Kidney (tissue), 14 donors: Measurements from ENCODE around the gene NRXN3. TPM values are rescaled to one million over a fixed set of nuclear protein-coding genes. Genes with fewer than 3 reads are reported as not detected.

Experiments
- DNase-seq, 5 donors: peaks; one replicate each; pipeline ENCODE4 v3.0.0-alpha.2; 2013 to 2020
- FAIRE-seq: peaks from 2 replicates; lab custom pipeline; 2012; peaks lifted over from hg19 to GRCh38; lab: Jason Lieb, UNC
- H3K27ac ChIP-seq, 2 donors: one replicate each; pipeline ENCODE4 v1.7.0; 2013; ENCODE audit warnings: low read depth in 2 of 2, low read length in 2 of 2, inconsistent platforms in 1 of 2
- H3K27me3 ChIP-seq: one replicate; pipeline ENCODE4 v1.7.1; 2013; ENCODE audit warnings: low read length, inconsistent platforms; ENCODE audit not compliant: control insufficient read depth, insufficient read depth
- H3K36me3 ChIP-seq, 3 donors: one replicate each; pipeline versions ENCODE4 v1.7.0 to v1.7.1; 2013; ENCODE audit warnings: low read length in 3 of 3, control low read depth in 1 of 3, inconsistent platforms in 1 of 3; ENCODE audit not compliant: insufficient read depth in 3 of 3, control insufficient read depth in 2 of 3
- H3K4me1 ChIP-seq, 3 donors: one replicate each; pipeline versions ENCODE4 v1.7.0 to v1.7.1; 2013; ENCODE audit warnings: low read length in 3 of 3, inconsistent platforms in 1 of 3, low read depth in 1 of 3; ENCODE audit not compliant: control insufficient read depth in 2 of 3, insufficient read depth in 2 of 3
- H3K4me3 ChIP-seq, 3 donors: one replicate each; pipeline versions ENCODE4 v1.7.0 to v1.8.1; 2013; ENCODE audit warnings: low read length in 3 of 3, control low read depth in 1 of 3, inconsistent platforms in 1 of 3
- H3K9ac ChIP-seq, 3 donors: one replicate each; pipeline versions ENCODE4 v1.7.0 to v1.7.1; 2013; ENCODE audit warnings: low read length in 3 of 3, control low read depth in 1 of 3, inconsistent platforms in 1 of 3
- H3K9me3 ChIP-seq, 3 donors: one replicate each; pipeline versions ENCODE4 v1.7.0 to v1.7.1; 2013; ENCODE audit warnings: low read length in 3 of 3, control low read depth in 1 of 3, inconsistent platforms in 1 of 3; ENCODE audit not compliant: control insufficient read depth in 2 of 3, insufficient read depth in 1 of 3
- intact Hi-C: fragments of 100-400 bp; cut with DNase I; formaldehyde crosslinking; loops from one replicate; pipeline ENCODE4 v1.11.1; 2022
- polyA plus RNA-seq: library from polyadenylated mRNA; stranded (reverse); fragments of 350-450 nt; fragmentation: Illumina TruSeq; extraction: RNeasy Lipid Tissue Mini Kit (QIAGEN cat#74804); gene quantifications from one replicate; pipeline ENCODE4 v1.2.3, GENCODE V29; 2014; ENCODE audit warnings: low read depth, low replicate concordance; ENCODE audit not compliant: insufficient read depth
- total RNA-seq: library from RNA; stranded (reverse); fragmentation: NEBNext Ultra II Directional; extraction: Animal tissue kit (Norgen Biotek cat#: 25700); gene quantifications from one replicate; pipeline ENCODE4 v1.2.1, GENCODE V29; 2021
- TF ChIP-seq, protein P1 (sequence below): IDR thresholded peaks from 3 replicates; pipeline ENCODE4 v1.5.1; 2012; ENCODE audit warnings: mild to moderate bottlenecking, moderate library complexity, borderline replicate concordance; ENCODE audit not compliant: insufficient read depth; ENCODE audit errors: extremely low read depth
- donor health status: control.
- donor health status: control.
- donor health status: control.
- donor health status: control.
- donor health status: control.
- donor health status: DM: yes; HTN: yes; CAD: no.
- donor health status: Normal renal cell carcinoma (clear cell type).

Gene NRXN3
- total and polyA plus RNA-seq, 2 donors from 2014 or later: 1.5 to 2.4 TPM

DNA sequence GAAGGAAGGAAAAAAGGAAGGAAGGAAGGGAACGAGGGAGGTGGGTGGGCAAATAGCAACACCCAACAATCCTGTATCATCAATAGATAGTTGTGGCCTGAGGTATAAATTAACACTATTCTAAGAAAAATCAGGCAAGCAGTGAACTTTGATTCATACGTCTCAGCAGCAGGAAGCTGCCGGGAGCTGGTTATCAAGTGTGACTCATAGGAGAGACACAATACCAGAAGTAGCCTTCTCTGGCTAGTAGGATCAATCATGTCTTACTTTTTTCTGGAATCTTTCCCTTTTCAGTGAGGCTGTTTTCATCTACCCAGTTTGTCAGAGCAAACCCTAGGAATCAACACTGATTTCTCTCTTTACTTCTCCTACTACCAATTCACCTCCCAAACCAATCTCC is 780.5 kb downstream of the NRXN3 start:
- FAIRE-seq (no peak), DNase-seq (no peak)
- Histone ChIP-seq H3K27me3 (no peaks in the 10 kb centered on the region), H3K9ac (no peak overlapping the region), H3K27ac (no peak overlapping the region), H3K4me3 (no peak overlapping the region), H3K4me1 (no peaks in the 10 kb centered on the region), H3K9me3 (no peaks in the 10 kb centered on the region), H3K36me3 (no peaks in the 10 kb centered on the region)
- intact Hi-C loops: no loop called here
- TF ChIP-seq, protein P1, sequence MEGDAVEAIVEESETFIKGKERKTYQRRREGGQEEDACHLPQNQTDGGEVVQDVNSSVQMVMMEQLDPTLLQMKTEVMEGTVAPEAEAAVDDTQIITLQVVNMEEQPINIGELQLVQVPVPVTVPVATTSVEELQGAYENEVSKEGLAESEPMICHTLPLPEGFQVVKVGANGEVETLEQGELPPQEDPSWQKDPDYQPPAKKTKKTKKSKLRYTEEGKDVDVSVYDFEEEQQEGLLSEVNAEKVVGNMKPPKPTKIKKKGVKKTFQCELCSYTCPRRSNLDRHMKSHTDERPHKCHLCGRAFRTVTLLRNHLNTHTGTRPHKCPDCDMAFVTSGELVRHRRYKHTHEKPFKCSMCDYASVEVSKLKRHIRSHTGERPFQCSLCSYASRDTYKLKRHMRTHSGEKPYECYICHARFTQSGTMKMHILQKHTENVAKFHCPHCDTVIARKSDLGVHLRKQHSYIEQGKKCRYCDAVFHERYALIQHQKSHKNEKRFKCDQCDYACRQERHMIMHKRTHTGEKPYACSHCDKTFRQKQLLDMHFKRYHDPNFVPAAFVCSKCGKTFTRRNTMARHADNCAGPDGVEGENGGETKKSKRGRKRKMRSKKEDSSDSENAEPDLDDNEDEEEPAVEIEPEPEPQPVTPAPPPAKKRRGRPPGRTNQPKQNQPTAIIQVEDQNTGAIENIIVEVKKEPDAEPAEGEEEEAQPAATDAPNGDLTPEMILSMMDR: no peak

DNA sequence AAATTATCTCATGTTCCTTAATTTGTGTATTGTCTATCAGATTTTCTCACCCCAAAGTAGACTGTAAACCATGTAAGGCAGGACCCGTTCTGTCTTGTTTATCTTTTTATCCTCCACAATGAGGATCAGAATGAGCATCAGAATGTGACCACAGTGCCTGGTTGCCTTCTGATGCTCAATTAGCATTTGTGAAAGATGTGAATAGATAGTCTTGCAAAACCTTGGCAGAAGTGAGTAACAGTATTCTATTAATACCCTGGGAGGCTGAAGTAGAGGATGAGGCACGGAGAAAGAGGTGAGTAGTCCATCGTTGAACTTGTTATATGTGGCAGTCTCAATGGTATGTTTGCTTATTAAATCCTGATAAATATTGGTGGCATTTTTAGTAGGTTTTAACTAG is 781.4 kb downstream of the NRXN3 start:
- no peak for FAIRE-seq
- TF ChIP-seq, protein P1: no peak
- no peaks in the 10 kb centered on the region for H3K9me3 ChIP-seq
- H3K4me3 ChIP-seq: no peak overlapping the region
- intact Hi-C loops: no loop called here
- H3K27me3 ChIP-seq: no peaks in the 10 kb centered on the region
- no peaks in the 10 kb centered on the region for H3K36me3 ChIP-seq
- no peak overlapping the region for H3K27ac ChIP-seq
- no peak overlapping the region for H3K9ac ChIP-seq
- H3K4me1 ChIP-seq: no peaks in the 10 kb centered on the region
- DNase-seq: no peak

DNA sequence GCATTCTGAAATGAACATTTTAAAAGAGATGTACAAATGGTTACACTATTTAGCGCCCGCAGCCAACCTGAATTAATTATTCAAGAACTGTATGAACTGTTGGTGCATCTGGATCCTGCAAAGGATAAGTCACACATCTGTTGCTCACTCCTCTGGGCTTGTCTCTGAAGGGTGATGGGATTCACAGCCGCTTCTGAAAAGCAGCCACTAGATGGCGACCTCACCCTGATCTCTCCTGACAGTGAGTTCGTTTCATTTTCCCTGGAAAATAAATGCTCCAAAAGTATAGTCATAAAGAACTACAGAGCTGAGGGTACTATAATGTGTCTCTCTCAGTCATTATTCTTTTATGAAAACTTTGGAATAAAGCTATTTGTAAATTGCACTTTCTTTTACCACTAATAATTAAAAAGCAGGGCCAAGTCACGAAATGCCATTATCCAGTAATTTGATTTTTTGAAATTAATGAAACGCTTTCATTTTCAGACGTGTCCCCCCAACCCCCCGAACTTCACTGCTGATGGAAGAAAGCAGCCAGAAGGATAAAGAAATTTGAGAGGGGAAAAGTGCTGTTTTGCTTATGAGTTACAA is 789.6 kb downstream of the NRXN3 start:
- no peaks in the 10 kb centered on the region for H3K27me3 ChIP-seq
- H3K27ac ChIP-seq: no peak overlapping the region
- no peak overlapping the region for H3K4me3 ChIP-seq
- TF ChIP-seq, protein P1: peak; percentile 79
- no peaks in the 10 kb centered on the region for H3K4me1 ChIP-seq
- peak in 4 of 5 donors; percentile 64 to 87 (median 68) for DNase-seq
- no peaks in the 10 kb centered on the region for H3K9me3 ChIP-seq
- intact Hi-C loops: no loop called here
- FAIRE-seq: peak; percentile 87
- H3K9ac ChIP-seq: no peak overlapping the region
- H3K36me3 ChIP-seq: no peaks in the 10 kb centered on the region
